Activated CD8-positive, alpha-beta T cell treated with anti-CD3 and anti-CD28 coated beads for 36 hours (primary cell): ENCODE measurements around the gene KISS1. TPM values are rescaled to one million over a fixed set of nuclear protein-coding genes. Genes with fewer than 3 reads are reported as not detected.

Experiments used
- ATAC-seq: fragments of 200-7000 bp; cut with Tn5 transposase; one replicate; pipeline ENCODE4 v1.10.0; 2021; ENCODE audit warnings: mild to moderate bottlenecking, moderate library complexity
- CTCF ChIA-PET: fragments of 350-600 bp; sonication (Branson Sonifier 250); formaldehyde crosslinking; loops from one replicate; lab custom pipeline; 2021; ENCODE audit warnings: antibody characterized with exemption; lab: Charles Lee
- POLR2A ChIA-PET: fragments of 350-600 bp; sonication (Branson Sonifier 250); formaldehyde crosslinking; loops from one replicate; lab custom pipeline; 2021; ENCODE audit warnings: antibody characterized with exemption; lab: Charles Lee
- DNase-seq: peaks from one replicate; pipeline ENCODE4 v3.0.0-alpha.2; 2020
- H3K27ac Mint-ChIP-seq: one replicate; pipeline ENCODE4 v1.8.0; 2021; ENCODE audit warnings: mild to moderate bottlenecking, mixed read lengths
- H3K27me3 Mint-ChIP-seq: one replicate; pipeline ENCODE4 v1.8.0; 2021; ENCODE audit warnings: mixed read lengths
- H3K36me3 Mint-ChIP-seq: one replicate; pipeline ENCODE4 v1.8.0; 2021; ENCODE audit warnings: low read depth, mixed read lengths
- H3K4me1 Mint-ChIP-seq: one replicate; pipeline ENCODE4 v1.8.0; 2021; ENCODE audit warnings: low read depth, mixed read lengths
- H3K4me3 Mint-ChIP-seq: one replicate; pipeline ENCODE4 v1.8.0; 2021; ENCODE audit warnings: mild to moderate bottlenecking, moderate library complexity, mixed read lengths
- H3K9me3 Mint-ChIP-seq: one replicate; pipeline ENCODE4 v1.8.0; 2021; ENCODE audit warnings: mixed read lengths
- intact Hi-C: fragments of 100-400 bp; cut with micrococcal nuclease; formaldehyde crosslinking; loops from one replicate; pipeline ENCODE4 v1.10.0; 2022
- total RNA-seq, 2 experiments: library from RNA; stranded (reverse); gene quantifications; one replicate each; pipeline ENCODE4 v1.2.3, GENCODE V29; 2021
- TF ChIP-seq, protein P1 (sequence below): fragments of 200-600 bp; IDR thresholded peaks from one replicate; pipeline ENCODE4 v1.8.0; 2022; ENCODE audit warnings: antibody characterized with exemption, mild to moderate bottlenecking

KISS1 gene
- not detected for total RNA-seq

DNA sequence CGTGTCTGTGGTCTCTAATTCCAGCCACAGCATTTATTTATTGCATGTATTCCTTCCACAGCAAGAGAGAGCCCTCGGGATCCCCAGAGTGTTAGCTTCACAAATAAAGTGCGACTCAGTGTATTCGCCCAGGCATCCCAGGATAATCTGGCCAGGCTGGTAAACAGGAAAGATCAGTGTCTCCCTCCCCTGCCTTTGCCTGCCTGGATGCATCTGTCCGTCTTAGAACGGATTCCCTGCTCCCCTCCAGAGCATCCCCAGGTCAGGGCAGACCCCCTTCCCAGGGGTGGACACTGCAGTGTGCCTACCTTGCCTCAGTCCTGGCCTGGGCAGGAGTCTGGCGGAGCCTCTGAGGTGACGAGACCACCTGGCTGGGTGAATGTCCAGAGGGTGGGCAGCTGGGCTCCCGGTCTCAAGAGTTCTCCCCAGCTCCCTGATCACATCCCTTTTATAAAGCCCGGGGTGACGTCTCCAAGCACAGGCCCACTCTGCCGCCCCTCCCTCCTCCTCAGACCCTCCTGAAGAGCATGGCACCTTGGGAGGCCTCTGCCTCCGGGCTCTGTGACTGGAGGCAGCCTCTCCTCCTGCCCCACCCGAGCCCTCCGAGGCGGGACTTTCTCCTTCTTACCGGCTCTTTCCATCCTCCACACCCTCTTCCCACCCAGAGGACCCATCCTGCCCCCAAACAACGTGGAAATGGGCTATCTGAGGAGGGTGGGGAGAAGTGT, at the start of gene KISS1:
TSS of gene KISS1 (minus strand) at position 424 of the 728 bp plus-strand sequence. CDS start 3,615 bp downstream, outside the sequence.
- POLR2A ChIA-PET = interaction anchor here (0.7 kb wide), 1 partner anchor 13 kb away, joined by 3 read pairs; no protein-coding TSS in a partner anchor
- H3K27ac Mint-ChIP-seq = no peak within 1 kb of the TSS
- DNase-seq = no peak
- ATAC-seq = no peak
- CTCF ChIA-PET = interaction anchor here (1.1 to 3.7 kb wide), 2 partner anchors 10 to 33 kb away, joined by 3 to 24 read pairs; no protein-coding TSS in a partner anchor
- TF ChIP-seq, protein P1, sequence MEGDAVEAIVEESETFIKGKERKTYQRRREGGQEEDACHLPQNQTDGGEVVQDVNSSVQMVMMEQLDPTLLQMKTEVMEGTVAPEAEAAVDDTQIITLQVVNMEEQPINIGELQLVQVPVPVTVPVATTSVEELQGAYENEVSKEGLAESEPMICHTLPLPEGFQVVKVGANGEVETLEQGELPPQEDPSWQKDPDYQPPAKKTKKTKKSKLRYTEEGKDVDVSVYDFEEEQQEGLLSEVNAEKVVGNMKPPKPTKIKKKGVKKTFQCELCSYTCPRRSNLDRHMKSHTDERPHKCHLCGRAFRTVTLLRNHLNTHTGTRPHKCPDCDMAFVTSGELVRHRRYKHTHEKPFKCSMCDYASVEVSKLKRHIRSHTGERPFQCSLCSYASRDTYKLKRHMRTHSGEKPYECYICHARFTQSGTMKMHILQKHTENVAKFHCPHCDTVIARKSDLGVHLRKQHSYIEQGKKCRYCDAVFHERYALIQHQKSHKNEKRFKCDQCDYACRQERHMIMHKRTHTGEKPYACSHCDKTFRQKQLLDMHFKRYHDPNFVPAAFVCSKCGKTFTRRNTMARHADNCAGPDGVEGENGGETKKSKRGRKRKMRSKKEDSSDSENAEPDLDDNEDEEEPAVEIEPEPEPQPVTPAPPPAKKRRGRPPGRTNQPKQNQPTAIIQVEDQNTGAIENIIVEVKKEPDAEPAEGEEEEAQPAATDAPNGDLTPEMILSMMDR = no peak
- H3K36me3 Mint-ChIP-seq = no peaks in the 10 kb centered on the region
- H3K4me3 Mint-ChIP-seq = no peak within 1 kb of the TSS
- peaks cover 15% of the 10 kb centered on the region for H3K4me1 Mint-ChIP-seq
- intact Hi-C loops = no loop called here
- H3K9me3 Mint-ChIP-seq = no peaks in the 10 kb centered on the region
- peaks cover 8% of the 10 kb centered on the region for H3K27me3 Mint-ChIP-seq

- Mint-ChIP-seq H3K4me3 (no peak overlapping the region), H3K27me3 (no peaks in the 10 kb centered on the region), H3K4me1 (no peaks in the 10 kb centered on the region), H3K9me3 (no peaks in the 10 kb centered on the region), H3K36me3 (no peaks in the 10 kb centered on the region), H3K27ac (no peak overlapping the region)
- POLR2A ChIA-PET = interaction anchor here (1.0 kb wide), 1 partner anchor 11 kb away, joined by 3 read pairs; no protein-coding TSS in a partner anchor
- DNase-seq (no peak), ATAC-seq (no peak)
- intact Hi-C loops = no loop called here
- TF ChIP-seq, protein P1 = no peak
- CTCF ChIA-PET = interaction anchor here (1.5 to 2.6 kb wide), 2 partner anchors 16 to 36 kb away, joined by 3 to 7 read pairs; no protein-coding TSS in a partner anchor
Measured at GRCh38 chr1:204242920-204243319, 46.6 kb upstream of the KISS1 start.

- intact Hi-C loops = no loop called here
- no peak for DNase-seq
- Mint-ChIP-seq H3K4me3 (no peak overlapping the region), H3K4me1 (no peaks in the 10 kb centered on the region), H3K27ac (no peak overlapping the region), H3K36me3 (no peaks in the 10 kb centered on the region), H3K27me3 (no peaks in the 10 kb centered on the region), H3K9me3 (no peaks in the 10 kb centered on the region)
- ChIA-PET CTCF (interaction anchor here (1.5 to 2.6 kb wide), 2 partner anchors 35 to 156 kb away, joined by 4 to 7 read pairs; no protein-coding TSS in a partner anchor), POLR2A (no interaction called here)
- ATAC-seq = no peak
- TF ChIP-seq, protein P1 = no peak
Measured at GRCh38 chr1:204241914-204242313, 45.6 kb upstream of the KISS1 start.

DNA sequence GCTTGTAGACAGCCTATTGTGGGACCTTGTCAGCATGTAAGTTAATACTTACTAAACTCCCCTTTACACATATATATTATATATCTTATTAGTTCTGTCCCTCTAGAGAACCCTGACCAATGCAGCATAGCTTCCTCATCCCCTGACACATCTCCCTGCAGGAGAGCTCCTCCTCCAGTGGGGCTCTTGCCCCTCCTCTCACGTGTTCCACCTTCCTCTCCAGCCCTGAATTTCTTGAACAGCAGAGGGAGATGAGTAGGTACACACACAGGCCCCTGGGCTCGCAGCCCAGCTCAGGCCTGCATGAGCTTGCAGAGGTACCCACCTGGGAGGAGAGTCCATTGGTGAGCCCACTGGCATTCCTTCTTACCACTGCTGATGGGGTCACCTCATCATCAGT, 44.8 kb upstream of the KISS1 start:
- H3K4me1 Mint-ChIP-seq = no peaks in the 10 kb centered on the region
- CTCF ChIA-PET = interaction anchor here (1.0 to 2.6 kb wide), 4 partner anchors 17 to 157 kb away, joined by 3 to 7 read pairs (median 4); partner anchors contain the start of gene GOLT1A

More for the DNA sequence above, 44.8 kb upstream of the KISS1 start:
- H3K27me3 Mint-ChIP-seq = peaks cover 1% of the 10 kb centered on the region
- no peak for DNase-seq
- H3K9me3 Mint-ChIP-seq = no peaks in the 10 kb centered on the region
- no peak overlapping the region for H3K4me3 Mint-ChIP-seq
- TF ChIP-seq, protein P1 = no peak
- H3K36me3 Mint-ChIP-seq = no peaks in the 10 kb centered on the region
- intact Hi-C loops = no loop called here
- no peak for ATAC-seq
- POLR2A ChIA-PET = no interaction called here
- no peak overlapping the region for H3K27ac Mint-ChIP-seq
